Fibroblast of skin of left quadriceps (primary cell): ENCODE results near the gene PLCL1.
"Not testable (repeated sequence)": the region's sequence is repeated elsewhere in the genome, so short reads cannot be mapped to it uniquely, and the experiment has no call there.

Experiments
- DNase-seq, 2 experiments: peaks; one replicate each; pipeline ENCODE4 v3.0.0-alpha.2; 2013; ENCODE audit warnings: low read depth in 2 of 2

PLCL1 gene

DNA sequence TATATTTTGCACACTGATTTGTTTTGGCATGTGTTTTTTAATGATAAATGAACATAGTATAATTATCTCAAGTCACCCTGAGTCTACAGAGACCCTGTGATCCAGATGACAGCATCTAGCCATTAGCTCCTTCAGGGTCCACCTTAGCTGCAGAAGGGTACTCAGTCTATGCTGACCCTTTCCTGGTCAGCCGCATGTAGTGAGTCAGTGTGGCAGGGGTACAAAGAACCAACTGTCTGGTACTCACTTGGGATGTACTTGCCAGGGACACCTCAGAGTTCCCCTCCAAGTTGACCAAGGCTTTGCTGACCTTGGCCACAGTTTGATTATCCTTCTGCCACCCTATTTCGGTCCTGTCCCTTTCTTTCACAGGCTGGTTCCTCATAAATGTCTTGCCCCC lies 369.5 kb downstream of the PLCL1 start:
- DNase-seq: no peak

DNA sequence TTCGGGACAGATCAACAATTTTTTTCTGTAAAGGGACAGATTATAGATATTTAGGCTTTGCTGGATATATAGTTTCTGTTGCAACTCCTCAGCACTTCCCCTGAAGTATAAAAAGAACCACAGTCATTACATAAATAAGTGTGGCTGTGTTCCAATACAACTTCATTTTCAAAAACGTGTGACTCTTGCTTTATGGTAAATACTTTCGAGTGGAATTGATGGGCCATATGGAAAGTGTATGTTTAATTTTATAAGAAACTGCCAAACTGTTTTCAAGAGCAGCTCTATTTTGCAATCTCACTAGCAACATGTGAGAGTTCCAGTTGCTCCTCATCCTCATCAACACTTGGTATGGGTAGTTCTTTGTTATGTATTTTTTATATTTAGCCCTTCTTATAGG lies 370.9 kb downstream of the PLCL1 start:
- DNase-seq: no peak

DNA sequence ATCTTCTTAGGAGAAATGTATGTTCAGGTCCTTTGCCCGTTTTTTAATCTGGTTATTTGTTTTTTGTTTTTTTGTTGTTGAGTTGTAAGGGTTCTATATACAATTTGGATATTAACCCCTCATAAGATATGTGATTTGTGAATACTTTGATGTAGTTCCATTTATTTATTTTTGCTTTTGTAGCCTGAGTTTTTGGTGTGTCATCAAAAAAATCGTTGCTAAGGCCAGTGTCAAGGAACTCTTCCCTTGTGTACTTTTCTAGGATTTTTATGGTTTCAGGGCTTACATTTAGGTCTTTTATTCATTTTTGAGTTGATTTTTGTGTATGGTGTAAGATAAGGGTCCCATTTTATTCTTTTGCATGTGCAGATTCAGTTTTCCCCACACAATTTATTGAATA lies 372.6 kb downstream of the PLCL1 start:
- DNase-seq: no peak

DNA sequence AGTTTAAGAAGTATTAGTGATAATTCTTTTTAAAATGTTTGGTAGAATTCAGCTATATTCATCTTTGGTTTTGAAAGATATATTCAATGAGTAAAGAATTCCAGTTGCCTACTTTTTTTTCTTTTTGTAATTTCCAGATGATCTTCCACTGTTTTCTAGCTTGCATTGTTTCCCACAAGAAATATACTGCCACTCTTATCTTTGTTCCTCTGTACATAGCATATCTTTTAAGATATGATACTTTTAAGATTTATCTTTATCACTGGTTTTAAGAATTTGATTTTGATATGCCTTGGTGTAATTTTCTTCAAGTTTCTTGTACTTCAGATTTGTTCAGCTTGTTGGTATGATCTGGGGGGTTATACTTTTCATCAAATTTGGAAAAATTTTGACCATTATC lies 374.4 kb downstream of the PLCL1 start:
- no peak for DNase-seq

DNA sequence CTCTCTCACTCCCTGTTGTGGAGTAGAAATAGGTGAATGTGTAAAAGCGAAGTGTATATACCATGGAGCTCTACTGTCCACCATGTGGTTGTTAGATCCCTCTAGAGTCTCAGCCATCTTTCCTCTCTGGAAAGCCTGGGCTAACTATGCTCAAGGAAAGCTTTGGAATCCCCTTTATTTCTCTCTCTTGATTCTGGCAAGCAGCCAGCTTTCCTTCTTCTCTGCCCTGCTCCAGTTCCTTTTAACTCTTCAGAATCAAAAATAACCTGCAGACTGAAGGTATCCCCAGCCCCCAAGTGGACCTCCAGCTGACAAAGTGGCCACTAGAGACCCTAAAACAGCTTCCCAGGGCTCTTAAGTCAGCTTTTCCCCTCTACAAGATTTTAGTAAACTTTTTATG lies 381.9 kb downstream of the PLCL1 start:
- DNase-seq: no peak

DNA sequence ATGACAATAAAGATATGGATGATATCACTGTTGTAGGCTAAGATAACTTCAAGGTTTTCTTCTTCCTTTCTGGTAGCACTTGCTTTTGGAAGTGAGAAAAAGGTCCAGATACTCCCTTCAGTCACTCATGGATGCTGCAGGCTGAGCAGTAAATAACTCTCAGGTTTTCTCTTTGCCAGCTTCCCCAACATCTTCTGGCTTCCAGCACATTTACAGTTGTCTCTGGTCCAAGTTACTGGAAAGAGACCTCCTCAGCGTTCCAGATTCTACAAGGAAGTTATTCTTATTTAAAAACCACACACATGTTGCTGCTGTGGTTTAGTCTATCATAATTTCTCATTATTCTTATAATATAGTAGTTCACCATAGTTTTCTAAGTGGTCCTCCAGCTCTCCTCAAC lies 383.4 kb downstream of the PLCL1 start:
- no peak for DNase-seq

DNA sequence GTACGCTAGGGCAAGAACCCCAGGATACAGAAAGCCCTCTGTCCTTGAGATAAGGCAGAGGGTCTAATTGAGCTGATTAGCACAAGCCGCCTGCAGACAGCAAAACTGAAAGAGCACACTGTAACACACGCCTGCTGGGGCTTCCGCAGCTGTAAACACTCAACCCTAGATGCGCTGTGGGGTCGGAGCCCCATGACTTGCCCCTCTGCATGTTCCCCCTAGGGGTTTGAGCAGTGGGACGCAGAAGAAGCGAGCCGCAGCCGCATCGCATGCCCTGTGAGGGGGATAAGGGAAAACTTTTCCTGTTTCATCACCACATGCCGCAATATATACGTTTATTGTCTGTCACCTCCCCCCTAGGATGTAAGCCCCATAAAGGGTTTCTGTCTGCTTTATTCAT lies 384.6 kb downstream of the PLCL1 start:
- DNase-seq: no peak

DNA sequence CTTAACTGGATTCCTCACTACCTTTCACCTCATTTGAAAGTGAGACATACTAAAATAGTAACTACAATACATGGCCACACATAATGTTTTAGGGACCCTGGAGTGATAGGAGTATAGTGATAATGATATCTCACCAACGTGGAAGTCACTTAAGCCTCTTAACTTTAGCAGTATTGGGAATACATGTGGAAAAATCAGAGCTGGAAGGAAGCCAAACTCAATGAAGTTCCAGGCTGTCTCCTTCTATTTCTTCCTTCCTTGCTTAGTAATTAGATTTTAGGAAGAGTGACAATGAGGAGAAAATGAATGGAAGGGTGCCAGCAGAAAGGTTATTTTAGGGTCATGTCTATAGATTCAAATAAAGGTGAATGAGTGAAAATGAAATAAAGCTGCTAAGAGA lies 387.3 kb downstream of the PLCL1 start:
- no peak for DNase-seq

DNA sequence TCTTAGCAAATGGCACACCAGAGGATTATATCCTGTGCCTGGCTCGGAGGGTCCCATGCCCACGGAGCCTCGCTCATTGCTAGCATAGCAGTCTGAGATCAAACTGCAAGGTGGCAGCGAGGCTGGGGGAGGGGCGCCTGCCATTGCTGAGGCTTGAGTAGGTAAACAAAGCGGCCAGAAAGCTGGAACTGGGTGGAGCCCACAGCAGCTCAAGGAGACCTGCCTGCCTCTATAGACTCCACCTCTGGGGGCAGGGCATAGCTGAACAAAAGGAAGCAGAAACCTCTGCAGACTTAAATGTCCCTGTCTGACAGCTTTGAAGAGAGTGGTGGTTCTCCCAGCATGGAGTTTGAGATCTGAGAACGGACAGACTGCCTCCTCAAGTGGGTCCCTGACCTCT lies 392.2 kb downstream of the PLCL1 start:
- DNase-seq: not testable (repeated sequence)
